HG03095 (cell line): Measurements from ENCODE around the gene ZGLP1.
"Not testable (repeated sequence)": the region's sequence is repeated elsewhere in the genome, so short reads cannot be mapped to it uniquely, and the experiment has no call there.

Source experiments
- ATAC-seq: cut with Tn5 transposase; IDR thresholded peaks from one replicate; pipeline ENCODE4 v1.9.1; 2021; ENCODE audit warnings: moderate library complexity; ENCODE audit not compliant: unreplicated experiment

ZGLP1 gene

DNA sequence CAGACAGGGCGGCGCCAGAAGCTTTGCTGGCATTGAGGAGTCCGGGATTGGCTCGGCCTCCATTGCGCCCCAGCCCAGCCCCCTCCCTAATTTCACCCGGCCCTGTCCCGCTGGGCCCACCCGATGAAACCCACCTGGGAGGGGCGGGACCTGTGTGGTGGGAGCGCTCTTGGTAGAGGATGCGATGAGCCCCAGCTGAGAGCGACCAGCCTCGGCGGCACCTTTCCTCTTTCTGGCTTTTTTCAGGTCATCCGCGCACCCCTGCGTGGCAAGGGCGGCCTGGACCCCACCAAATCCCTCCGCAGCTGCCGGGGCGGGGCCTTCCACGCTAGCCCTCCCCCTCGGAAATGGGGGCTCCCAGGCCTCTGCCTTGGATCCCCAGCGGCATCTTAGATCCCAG, at the start of gene ZGLP1:
Gene ZGLP1 (minus strand): TSS at position 393 of the 400 bp plus-strand sequence.
- ATAC-seq, result no peak

DNA sequence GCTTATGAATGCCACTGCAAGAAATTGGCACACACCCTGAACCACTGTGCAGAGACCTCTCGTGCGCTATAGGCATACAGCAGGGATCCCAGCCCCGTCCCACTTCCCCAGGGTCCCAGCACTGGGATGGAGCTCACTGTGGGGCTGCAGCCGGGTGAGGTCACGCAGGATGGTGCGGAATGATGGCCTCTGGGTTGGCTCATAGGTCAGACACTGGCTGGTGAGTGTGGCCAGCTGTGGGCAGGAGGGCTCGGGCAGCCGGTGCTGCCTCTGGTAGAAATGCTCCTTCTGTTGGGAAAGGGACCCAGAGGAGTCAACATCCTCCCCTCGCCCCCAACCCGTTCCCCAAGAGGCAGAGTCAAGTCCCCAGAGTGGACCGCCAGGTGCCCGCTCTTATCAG, 46.8 kb upstream of the ZGLP1 start:
- no peak for ATAC-seq

DNA sequence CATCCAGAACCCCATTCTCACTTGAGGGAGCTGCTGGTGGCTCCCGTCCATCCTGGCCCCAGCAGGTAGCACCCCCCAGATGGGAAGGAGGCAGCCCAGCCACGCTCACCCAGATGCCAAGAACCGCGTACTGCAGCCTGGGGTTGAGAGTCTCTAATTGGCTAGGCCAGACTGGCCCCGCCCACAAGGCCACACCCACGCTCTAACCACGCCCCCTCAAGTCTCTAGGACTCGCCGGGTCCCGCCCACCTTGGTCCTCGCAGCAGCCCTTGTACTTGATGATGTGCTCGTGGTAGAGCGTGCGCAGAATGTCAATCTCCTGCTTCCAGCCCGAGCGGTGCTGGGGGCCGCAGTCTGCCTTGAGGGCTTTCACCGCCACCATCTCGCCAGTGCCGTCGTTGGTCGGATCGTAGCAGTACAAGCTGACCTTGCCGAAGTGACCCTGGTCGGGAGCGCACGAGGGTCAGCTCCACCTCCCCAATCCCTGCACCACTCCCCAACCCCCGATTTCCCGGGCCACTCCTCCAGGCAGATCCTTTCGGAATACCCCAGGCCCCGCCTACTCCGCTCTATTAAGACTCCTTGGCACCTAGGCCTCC, 44.3 kb upstream of the ZGLP1 start:
- ATAC-seq, result no peak

DNA sequence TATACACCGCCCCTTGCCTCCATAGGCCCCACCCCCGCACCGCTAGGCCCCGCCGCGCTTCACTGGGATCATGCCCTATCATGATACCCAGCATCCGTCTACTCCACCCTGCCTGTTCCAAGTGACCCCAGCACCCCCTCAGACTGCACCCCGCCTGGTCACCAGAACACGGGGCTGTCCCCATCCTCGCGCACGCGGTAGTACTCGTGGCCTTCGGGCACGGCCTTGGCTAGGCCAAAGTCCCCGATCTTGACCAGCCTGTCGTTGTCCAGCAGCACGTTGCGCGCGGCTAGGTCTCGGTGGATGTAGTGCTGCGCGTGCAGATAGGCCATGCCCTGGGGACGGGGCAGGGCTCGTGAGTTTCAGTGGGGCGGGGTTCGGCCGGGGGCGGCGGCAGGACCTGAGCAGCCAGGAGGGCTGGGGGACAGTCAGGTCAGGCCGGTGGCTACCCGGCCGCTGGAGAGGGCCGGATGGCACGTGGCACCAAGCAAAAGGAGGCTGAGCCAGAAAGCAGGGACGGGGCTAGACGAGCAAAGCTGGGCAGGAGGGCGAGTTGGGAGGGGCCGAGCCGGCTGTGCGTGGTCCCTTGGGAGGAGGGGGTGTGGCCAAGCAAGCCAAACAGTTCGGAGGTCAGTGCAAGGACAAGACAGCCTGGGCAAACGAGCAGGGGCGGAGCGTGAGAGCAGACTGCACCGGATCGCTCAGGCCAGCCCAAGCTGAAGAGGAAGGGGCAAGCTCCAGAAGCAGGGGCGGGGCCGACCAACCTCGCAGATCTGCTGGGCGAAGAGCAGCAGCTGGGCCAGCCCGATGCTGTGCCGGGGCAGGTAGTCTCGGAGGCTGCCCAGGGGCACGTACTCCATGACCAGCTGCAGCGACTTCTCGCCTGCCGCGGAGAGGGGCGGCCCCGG, 43.4 kb upstream of the ZGLP1 start:
- ATAC-seq, result no peak

DNA sequence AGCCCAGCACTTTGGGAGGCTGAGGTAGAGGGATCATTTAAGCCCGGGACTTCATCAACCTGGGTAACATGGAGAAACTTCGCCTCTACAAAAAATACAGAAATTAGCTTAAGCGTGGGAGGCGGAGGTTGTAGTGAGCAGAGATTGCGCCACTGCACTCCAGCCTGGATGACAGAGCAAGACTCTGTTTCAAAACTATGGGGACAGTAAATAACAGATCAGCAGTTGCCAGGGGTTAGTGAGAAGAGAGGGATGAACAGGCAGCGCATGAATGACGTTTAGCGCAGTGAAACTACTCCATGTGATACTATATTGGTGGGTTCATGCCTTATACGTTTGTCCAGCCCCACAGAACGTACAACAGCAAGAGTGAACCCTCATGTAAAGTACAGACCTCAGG, 36.9 kb upstream of the ZGLP1 start:
- no peak for ATAC-seq

DNA sequence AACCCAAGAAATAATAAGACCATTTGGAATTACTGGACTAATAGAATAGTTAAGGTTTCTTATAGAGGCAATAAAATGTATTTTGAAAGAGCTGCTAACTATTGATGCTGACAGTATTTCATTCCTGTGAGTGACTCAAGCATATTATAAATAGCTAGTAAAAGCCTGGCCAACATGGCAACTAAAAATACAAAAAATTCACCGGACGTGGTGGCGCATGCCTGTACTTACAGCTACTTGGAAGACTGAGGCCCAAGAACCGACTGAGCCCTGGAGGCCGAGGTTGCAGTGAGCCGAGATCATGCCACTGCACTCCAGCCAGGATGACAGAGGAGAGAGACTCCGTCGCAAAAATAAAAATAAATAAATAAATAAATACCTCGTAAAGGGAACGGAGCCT, 35.2 kb upstream of the ZGLP1 start:
- ATAC-seq, result no peak

DNA sequence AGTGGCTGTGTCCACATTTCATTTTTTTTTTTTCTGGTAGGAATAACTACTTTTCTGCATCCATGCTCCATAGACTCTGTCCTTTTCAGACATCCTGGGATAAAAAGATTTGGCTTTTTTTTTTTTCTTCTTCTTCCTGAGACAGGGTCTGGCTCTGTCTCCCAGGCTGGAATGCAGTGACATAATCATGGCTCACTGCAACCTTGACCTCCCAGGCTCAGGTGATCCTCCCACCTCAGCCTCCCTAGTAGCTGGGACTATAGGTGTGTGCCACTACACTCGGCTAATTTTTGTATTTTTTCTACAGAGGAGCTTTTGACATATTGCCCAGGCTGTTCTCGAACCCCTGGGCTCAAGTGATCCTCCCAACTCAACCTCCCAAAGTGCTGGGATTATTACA, 33.9 kb upstream of the ZGLP1 start:
- no peak for ATAC-seq

DNA sequence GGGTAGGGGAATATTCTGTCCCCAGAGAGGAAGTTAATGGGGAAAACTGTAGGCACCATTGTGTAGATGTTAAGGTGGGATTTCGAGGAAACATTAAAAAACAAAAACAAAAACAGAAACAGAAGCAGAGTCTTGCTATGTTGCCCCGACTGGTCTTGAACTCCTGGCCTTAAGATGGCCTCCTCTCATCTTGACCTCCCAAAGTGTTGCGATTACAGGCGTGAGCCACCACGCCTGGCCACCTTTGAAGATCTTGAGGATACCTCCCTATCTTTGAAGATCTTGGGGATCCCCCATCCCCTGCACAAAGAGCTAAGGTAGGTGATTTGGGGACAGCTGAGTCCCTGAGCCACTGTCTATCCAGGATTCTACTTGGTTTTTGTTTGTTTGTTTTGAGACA, 30.4 kb upstream of the ZGLP1 start:
- ATAC-seq, result no peak

DNA sequence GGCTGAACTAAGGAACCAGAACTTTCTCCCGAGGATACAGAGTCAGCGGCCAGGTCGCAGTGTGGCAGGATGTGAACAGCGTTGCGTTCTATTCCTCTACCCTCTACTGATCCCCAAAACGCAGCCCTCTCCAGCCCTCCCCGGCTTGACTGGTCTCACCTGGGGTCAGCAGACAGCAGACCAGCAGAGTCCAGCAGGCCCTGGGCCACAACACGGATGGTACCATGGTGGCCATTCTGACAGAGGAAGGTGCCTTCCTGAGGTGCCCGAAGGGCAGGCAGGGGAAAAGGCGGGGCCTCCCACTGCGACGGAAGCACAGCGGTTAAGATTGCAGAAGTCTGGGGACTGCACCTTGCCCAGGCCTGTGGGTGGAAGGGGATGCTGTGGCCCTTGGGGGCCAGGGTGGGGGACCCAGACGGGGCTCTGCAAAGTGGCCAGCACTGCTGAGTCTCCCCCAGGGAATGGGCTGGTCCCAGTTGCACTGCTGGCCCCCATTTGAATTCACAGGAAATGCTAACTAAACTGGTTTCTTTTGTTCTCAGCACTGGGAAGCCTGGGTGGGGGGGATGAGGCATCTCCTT, 29.9 kb upstream of the ZGLP1 start, which contains the start of gene ICAM3:
Gene ICAM3 (minus strand): TSS at position 245 of the 581 bp plus-strand sequence. CDS start 10 bp downstream, at position 235.
- peak; percentile 68 for ATAC-seq

DNA sequence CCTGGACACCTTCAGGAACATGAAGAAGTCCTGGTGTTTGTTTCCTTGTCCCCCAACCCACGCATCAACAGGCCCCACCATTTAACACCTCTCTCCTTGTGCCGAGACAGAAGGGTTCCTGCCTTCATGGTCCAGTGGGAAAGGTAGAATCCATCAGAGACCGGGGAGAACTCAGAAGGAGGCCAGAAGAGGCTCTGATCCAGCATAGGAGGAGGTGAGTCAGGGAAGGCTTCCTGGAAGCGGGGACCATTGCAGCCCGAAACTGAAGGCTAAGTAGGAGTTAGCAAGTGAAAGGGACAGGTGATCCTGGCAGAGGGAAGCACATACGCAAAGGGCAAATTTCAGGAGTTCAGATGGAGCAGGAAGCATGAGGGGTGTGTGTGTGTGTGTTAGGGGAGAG, 29.3 kb upstream of the ZGLP1 start:
- no peak for ATAC-seq

DNA sequence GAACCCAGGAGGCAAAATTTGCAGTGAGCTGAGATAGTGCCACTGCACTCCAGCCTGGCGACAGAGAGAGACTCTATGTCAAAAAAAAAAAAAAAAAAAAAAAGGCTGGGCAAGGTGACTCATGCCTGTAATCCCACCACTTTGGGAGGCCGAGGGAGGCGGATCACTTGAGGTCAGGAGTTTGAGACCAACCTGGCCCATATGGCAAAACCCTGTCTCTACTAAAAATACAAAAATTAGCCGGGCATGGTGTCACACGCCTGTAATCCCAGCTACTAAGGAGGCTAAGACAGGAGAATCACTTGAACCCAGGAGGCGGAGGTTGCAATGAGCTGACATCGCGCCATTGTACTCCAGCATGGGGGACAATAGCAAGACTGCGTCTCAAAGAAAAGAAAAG, 27.1 kb upstream of the ZGLP1 start:
- not testable (repeated sequence) for ATAC-seq

DNA sequence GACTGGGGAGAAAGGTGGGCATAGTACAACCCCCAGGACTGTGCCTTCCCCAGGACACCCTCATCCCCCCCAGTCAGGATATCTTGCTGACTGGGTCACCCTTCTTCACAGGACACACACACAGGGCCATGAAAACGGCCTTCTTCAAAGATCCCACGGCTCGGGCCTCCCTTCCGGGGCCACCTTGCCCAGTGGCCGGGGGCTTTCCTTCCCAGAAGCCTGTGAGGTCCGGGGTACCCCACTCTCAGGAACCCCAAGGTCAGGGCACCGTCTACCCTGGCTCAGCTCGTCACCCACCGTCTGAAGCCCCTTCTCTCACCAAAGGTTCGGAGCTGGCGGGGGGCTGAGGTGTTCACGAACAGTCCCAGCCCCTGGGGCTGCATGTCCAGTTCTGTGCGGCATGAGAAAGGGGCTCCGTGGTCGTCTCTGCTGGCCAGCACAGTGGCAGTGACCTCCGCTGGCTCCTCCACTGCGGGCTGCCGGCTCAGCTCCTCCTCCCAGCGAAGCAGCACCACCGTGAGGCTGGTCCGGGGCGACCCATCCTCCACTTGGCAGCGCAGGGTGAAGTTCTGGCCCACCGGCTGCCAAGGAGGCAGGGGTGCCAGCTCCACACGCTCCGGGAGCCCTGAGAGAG, 25.9 kb upstream of the ZGLP1 start:
- ATAC-seq, result no peak

DNA sequence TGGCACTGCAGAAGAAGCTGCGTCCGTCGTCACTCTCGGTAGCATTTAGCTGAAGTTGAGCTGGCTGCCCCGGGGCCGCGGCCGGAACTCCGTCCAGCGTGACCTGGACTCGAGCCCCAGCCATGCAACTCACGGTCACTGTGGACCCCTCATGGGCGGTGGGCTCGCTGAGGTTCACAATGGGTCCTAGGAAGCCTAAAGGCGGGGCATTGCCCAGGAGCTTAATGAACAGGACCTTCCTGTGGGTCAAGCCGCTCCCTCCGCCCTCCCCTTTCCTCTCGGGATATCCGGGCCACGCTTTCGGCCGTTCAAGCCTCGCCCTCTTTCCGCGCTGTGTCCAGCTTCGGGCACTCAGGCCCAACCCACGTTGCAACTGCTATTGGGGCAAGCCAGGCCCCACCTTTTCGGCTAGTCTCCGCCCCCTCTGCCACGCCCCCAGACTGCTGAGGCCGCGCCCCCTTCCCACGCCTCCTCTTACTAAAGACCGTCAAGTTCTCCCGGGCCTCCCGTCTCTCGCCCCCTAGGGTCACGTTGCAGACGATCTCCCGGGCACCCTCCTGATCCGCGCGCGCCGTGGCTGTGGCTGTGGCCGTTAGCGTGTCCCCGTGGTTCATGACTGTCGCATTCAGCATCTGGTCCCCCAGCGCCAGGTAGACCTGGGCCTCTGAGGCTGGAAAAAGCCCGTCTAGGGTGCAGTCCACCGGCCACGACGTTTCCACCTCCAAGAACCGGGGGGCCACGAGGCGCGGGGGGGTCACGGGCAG, 25.2 kb upstream of the ZGLP1 start:
- ATAC-seq, result no peak

DNA sequence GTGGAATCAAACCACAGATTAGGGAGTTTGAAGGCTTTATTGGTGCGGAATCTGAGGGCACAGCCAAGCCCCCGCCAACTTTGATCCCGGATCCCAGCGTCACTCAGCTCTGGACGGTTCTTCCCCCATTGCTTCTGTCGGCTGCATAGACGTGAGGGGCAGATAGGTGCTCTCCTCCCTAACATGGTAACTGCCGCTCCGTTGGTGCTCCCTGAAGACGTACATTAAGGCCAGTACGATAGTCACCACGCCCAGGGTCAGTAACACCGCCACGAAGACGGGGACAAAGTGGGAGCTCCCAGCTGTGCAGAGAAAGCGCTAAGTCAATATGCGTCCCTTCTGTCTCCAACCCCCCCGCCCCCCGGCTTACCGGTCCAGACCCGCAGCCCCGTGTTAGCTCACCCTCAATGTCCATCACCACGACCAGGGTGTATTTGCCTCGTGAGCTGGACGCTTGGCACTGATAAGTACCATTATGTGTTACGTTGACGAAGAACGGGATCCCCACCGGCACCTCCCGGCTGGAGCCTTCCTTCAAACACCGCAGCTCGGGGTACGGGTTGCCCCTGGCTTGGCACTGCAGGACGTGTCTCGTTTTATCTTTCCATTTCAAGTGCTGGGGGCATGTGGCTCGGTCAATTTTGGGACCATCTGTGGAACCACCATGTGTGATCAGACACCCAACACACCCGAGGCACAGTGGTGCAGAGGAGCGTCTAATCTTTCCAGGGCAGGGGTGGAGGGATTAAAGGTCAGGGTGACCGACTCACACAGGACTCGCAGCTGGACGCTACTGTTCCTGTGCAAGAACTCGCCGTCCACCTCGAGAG, 24.4 kb upstream of the ZGLP1 start:
- ATAC-seq, result no peak

DNA sequence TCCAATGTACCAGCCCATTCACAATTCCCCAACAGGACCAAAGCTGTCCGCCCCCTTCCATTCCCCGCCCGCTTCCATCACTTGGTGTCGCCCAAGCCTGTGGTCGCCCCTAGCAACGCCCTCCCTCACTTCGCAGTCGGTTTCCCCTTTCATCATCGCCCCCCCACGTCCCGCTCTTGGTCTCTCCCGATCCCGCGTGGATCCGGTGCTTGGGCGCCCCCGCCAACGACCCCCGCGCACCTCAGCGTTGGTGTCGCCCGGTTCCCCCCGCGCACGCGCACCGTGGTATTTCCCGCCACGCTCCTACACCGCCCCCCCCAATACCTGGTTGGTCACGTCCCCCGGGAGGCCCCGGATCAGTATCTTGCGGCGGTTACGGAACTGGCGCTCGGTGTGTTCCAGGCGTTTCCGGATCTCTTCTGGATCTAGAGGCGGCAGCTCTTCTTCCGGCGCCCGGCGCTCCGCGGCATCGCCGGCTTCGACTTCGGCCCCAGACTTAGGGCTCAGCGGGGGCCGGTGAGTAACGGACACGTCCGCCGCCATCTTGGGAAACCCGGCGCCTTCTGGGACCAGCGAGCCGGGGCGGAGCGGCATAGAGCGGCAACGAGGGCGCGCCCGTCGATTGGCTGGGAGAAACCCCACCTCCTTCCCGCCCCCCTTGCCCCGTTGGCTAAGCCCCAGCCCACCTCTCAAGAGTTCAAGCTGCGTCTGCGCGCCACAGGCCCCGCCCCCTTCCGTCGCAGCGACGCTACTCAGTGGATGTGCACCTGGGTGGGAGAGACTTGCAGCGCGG, 23.5 kb upstream of the ZGLP1 start, which contains the start of gene RAVER1:
Gene RAVER1 (minus strand): TSS at position 565 of the 793 bp plus-strand sequence. CDS start 22 bp downstream, at position 543.
- ATAC-seq, result peak; percentile 71

DNA sequence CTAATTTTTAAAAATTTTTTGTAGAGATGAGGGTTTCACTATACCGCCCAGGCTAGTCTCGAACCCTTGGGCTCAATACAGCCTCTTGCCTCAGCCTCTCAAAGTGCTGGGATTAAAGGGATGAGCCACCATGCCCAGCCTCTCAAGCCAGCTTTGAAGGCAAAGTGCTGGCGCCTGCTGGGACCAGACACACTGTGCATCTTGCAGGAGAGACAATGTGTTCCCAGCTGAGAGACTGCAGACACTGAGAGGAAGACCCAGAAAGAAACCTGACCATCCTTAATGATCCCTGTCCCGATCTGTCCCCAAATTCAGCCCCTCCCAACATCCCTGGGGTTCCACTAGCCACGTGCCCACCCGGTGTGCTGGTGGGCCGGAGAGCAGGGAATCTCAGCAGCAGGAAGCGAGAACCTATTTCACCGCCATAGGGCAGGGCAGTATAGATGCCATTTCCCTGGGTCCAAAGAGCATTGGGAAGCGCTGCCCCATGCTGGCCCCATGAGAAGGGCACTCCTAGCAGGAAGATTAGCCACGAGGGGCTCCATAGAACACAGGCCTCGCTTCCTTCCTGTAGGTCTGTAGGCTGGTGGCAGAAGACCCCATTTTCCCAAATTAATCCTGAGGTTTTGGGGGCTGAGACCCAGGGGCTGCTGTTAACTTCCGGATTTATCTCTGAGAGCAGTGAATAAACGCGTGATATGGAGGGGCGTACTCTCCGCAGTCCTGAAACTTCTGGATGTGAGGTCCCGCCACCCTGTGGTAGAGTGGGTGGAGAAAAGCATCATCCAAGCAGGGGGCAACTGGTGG, 22.7 kb upstream of the ZGLP1 start:
- ATAC-seq, result no peak

DNA sequence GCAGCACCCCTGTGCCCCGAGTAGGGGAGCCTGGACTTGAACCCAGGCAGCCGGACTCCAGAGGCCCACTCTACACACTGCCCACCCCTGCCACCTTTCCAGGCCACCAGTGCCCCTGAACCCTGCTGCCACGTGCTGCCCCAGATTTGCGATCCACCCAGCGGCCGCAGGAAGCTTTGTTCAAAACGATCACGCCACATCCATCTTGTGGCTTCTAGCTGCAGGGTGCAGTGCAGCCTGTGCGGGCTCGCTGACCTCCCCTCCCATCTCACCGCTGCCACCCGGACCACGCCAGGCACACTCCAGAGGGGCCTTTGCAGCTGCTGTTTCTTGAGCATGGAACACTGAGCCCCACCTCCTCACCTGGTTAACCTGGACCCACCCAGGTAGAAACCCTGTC, 19.9 kb upstream of the ZGLP1 start:
- ATAC-seq, result no peak
